ENCODE data around the gene COG1. TPM values are rescaled to one million over a fixed set of nuclear protein-coding genes. Genes with fewer than 3 reads are reported as not detected.

COG1 gene
- polyA plus RNA-seq, 3 donors, result 5.1 to 24.4 (median 8.0) TPM

GRCh38 chr17:73205459-73205961 lies 12.7 kb downstream of the COG1 start:
- Mint-ChIP-seq H3K27ac (no peak overlapping the region), H3K4me1 (peaks cover 3% of the 10 kb centered on the region), H3K27me3 (ENCODE audit: low read depth in 3 of 3) (peaks cover 0 to 2% (median 0%) of the 10 kb centered on the region in 3 donors), H3K4me3 (no peak overlapping the region), H3K36me3 (peaks cover 92 to 99% of the 10 kb centered on the region in 2 donors), H3K9me3 (peaks cover 0 to 3% (median 0%) of the 10 kb centered on the region in 7 donors)
- peaks cover 90 to 100% of the 10 kb centered on the region in 2 donors for H3K36me3 ChIP-seq (replicated peaks in 1 of 2; ENCODE audit: control insufficient read depth in 1 of 2, insufficient read depth in 2 of 2, low read length in 2 of 2)
- H3K4me2 ChIP-seq (replicated peaks; ENCODE audit: extremely low read depth, low read length, poor library complexity, severe bottlenecking), result no peak overlapping the region
- no peak overlapping the region for H2AFZ ChIP-seq (ENCODE audit: insufficient read depth, low read depth, low read length, poor library complexity, severe bottlenecking)
- intact Hi-C loops (cut with micrococcal nuclease), result no loop called here
- H4K20me1 ChIP-seq (ENCODE audit: insufficient read depth, low read length), result peaks cover 23% of the 10 kb centered on the region
- H3K27me3 ChIP-seq (ENCODE audit: control insufficient read depth in 2 of 2, insufficient read depth in 2 of 2, low read length in 2 of 2), result no peaks in the 10 kb centered on the region
- H3K4me1 ChIP-seq (ENCODE audit: control insufficient read depth in 1 of 2, insufficient read depth in 2 of 2, low read length in 2 of 2), result no peaks in the 10 kb centered on the region
- TF ChIP-seq CTCF (IDR thresholded peaks at IDR 0.05), result no peak
- H3K79me2 ChIP-seq (ENCODE audit: insufficient read depth, low read length), result no peaks in the 10 kb centered on the region
- H3K4me3 ChIP-seq (replicated peaks in 1 of 3; ENCODE audit: low read depth in 2 of 3, low read length in 3 of 3), result no peak overlapping the region
- no peaks in the 10 kb centered on the region for H3K9me3 ChIP-seq (replicated peaks in 1 of 2; ENCODE audit: control insufficient read depth in 1 of 2, insufficient read depth in 1 of 2, low read length in 2 of 2)
- H3K9ac ChIP-seq (ENCODE audit: insufficient read depth, low read length, poor library complexity, severe bottlenecking), result no peak overlapping the region
- WGBS (ENCODE audit: insufficient coverage), result 98% methylated on average over 7 of the region's 10 CpGs
- no peak overlapping the region for H3K27ac ChIP-seq (ENCODE audit: low read depth in 1 of 2, low read length in 2 of 2)
- no peak for DNase-seq

- Histone ChIP-seq H3K4me3 (replicated peaks in 1 of 3; ENCODE audit: low read depth in 2 of 3, low read length in 3 of 3) (no peak overlapping the region), H3K27ac (ENCODE audit: low read depth in 1 of 2, low read length in 2 of 2) (no peak overlapping the region), H3K79me2 (ENCODE audit: insufficient read depth, low read length) (peaks cover 5% of the 10 kb centered on the region), H3K9ac (ENCODE audit: insufficient read depth, low read length, poor library complexity, severe bottlenecking) (no peak overlapping the region), H3K9me3 (replicated peaks in 1 of 2; ENCODE audit: control insufficient read depth in 1 of 2, insufficient read depth in 1 of 2, low read length in 2 of 2) (no peaks in the 10 kb centered on the region), H3K4me2 (replicated peaks; ENCODE audit: extremely low read depth, low read length, poor library complexity, severe bottlenecking) (no peak overlapping the region), H3K36me3 (replicated peaks in 1 of 2; ENCODE audit: control insufficient read depth in 1 of 2, insufficient read depth in 2 of 2, low read length in 2 of 2) (peaks cover 65 to 84% of the 10 kb centered on the region in 2 donors), H3K4me1 (ENCODE audit: control insufficient read depth in 1 of 2, insufficient read depth in 2 of 2, low read length in 2 of 2) (peaks cover 3 to 10% of the 10 kb centered on the region in 2 donors), H4K20me1 (ENCODE audit: insufficient read depth, low read length) (peaks cover 29% of the 10 kb centered on the region), H3K27me3 (ENCODE audit: control insufficient read depth in 2 of 2, insufficient read depth in 2 of 2, low read length in 2 of 2) (no peaks in the 10 kb centered on the region), H2AFZ (ENCODE audit: insufficient read depth, low read depth, low read length, poor library complexity, severe bottlenecking) (no peak overlapping the region)
- Mint-ChIP-seq H3K4me1 (peaks cover 11% of the 10 kb centered on the region), H3K27me3 (ENCODE audit: low read depth in 3 of 3) (peaks cover 0 to 2% (median 0%) of the 10 kb centered on the region in 3 donors), H3K36me3 (peaks cover 68 to 78% of the 10 kb centered on the region in 2 donors), H3K9me3 (peaks cover 0 to 3% (median 0%) of the 10 kb centered on the region in 7 donors), H3K27ac (no peak overlapping the region), H3K4me3 (no peak overlapping the region)
- 99% methylated on average over 15 of the region's 16 CpGs for WGBS (ENCODE audit: insufficient coverage)
- intact Hi-C loops (cut with micrococcal nuclease), result no loop called here
- DNase-seq, result no peak
- no peak for TF ChIP-seq CTCF (IDR thresholded peaks at IDR 0.05)
Observed at GRCh38 chr17:73208139-73208827, 15.4 kb downstream of the COG1 start.
